Activated naive CD4-positive, alpha-beta T cell treated with anti-CD3 and anti-CD28 coated beads, Interleukin-2, amount 10 ng/mL, durations not matched to agents 7 days and 5 days (primary cell): ENCODE results near the gene CRTC1.

Experiments
- CTCF ChIA-PET: fragments of 350-600 bp; sonication (Branson Sonifier 250); formaldehyde crosslinking; loops from one replicate; lab custom pipeline; 2021; ENCODE audit warnings: antibody characterized with exemption; lab: Charles Lee
- DNase-seq: peaks from one replicate; pipeline ENCODE4 v3.0.0-alpha.2; 2020
- H3K27ac Mint-ChIP-seq: one replicate; pipeline ENCODE4 v1.8.0; 2021; ENCODE audit warnings: mild to moderate bottlenecking, moderate library complexity, mixed read lengths
- H3K27me3 Mint-ChIP-seq: one replicate; pipeline ENCODE4 v1.8.0; 2021; ENCODE audit warnings: mild to moderate bottlenecking, mixed read lengths
- H3K36me3 Mint-ChIP-seq: one replicate; pipeline ENCODE4 v1.8.0; 2021; ENCODE audit warnings: mixed read lengths
- H3K4me1 Mint-ChIP-seq: one replicate; pipeline ENCODE4 v1.8.0; 2021; ENCODE audit warnings: mixed read lengths
- H3K4me3 Mint-ChIP-seq: one replicate; pipeline ENCODE4 v1.8.0; 2021; ENCODE audit warnings: mild to moderate bottlenecking, moderate library complexity, mixed read lengths
- H3K9me3 Mint-ChIP-seq: one replicate; pipeline ENCODE4 v1.8.0; 2021; ENCODE audit warnings: mixed read lengths

Gene CRTC1

GRCh38 chr19:18781885-18782527 lies 98.5 kb downstream of the CRTC1 start:
- Mint-ChIP-seq H3K27me3 (peaks cover 22% of the 10 kb centered on the region), H3K4me1 (peaks cover 11% of the 10 kb centered on the region), H3K9me3 (no peaks in the 10 kb centered on the region), H3K4me3 (no peak overlapping the region), H3K36me3 (no peaks in the 10 kb centered on the region), H3K27ac (no peak overlapping the region)
- no peak for DNase-seq
- CTCF ChIA-PET, result no interaction called here

DNA sequence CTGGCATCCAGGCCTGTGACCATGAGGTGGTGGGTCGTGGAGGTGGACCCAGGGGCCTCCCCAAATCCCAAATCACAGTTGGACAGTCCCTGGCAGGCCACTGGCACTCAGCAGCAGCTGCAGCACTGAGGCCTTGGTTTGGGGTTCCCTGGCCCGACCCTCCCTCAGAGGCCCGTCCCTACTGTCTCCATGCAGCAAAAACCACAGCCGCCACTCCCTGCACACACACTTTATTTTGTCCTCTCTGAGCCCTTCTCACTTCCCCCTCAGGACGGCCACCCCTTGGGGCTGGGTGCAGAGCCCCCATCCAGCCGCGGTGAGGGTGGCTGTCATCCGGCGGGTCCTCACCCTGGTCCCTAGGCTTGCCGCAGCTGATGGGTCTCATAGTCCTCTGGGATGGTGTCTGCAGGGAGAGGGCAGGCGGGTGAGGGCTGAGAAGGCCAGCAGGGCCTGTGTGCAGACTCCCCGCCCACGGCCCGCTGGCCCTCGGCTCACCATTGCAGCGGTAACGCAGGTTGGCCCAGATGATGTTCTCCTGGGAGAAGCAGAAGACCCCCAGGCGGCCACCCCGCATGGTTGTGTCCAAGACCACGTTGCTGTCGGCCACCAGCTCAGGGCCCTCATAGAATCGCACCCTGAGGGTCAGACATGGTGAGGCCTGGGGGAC lies 99.2 kb downstream of the CRTC1 start:
- DNase-seq, result no peak
- no peak overlapping the region for H3K4me3 Mint-ChIP-seq
- no peaks in the 10 kb centered on the region for H3K9me3 Mint-ChIP-seq
- H3K4me1 Mint-ChIP-seq, result peaks cover 16% of the 10 kb centered on the region
- CTCF ChIA-PET, result no interaction called here
- peaks cover 18% of the 10 kb centered on the region for H3K27me3 Mint-ChIP-seq
- peaks cover 3% of the 10 kb centered on the region for H3K36me3 Mint-ChIP-seq
- H3K27ac Mint-ChIP-seq, result no peak overlapping the region

GRCh38 chr19:18783958-18784785 lies 100.7 kb downstream of the CRTC1 start:
- Mint-ChIP-seq H3K36me3 (peaks cover 3% of the 10 kb centered on the region), H3K27me3 (peaks cover 8% of the 10 kb centered on the region), H3K4me1 (peaks cover 27% of the 10 kb centered on the region), H3K4me3 (no peak overlapping the region), H3K9me3 (no peaks in the 10 kb centered on the region), H3K27ac (no peak overlapping the region)
- CTCF ChIA-PET, result no interaction called here
- DNase-seq, result no peak

GRCh38 chr19:18784786-18785120 lies 101.3 kb downstream of the CRTC1 start:
- H3K27me3 Mint-ChIP-seq, result peaks cover 7% of the 10 kb centered on the region
- CTCF ChIA-PET, result no interaction called here
- peaks cover 33% of the 10 kb centered on the region for H3K4me1 Mint-ChIP-seq
- no peak for DNase-seq
- H3K27ac Mint-ChIP-seq, result no peak overlapping the region
- no peak overlapping the region for H3K4me3 Mint-ChIP-seq
- peaks cover 3% of the 10 kb centered on the region for H3K36me3 Mint-ChIP-seq
- no peaks in the 10 kb centered on the region for H3K9me3 Mint-ChIP-seq

DNA sequence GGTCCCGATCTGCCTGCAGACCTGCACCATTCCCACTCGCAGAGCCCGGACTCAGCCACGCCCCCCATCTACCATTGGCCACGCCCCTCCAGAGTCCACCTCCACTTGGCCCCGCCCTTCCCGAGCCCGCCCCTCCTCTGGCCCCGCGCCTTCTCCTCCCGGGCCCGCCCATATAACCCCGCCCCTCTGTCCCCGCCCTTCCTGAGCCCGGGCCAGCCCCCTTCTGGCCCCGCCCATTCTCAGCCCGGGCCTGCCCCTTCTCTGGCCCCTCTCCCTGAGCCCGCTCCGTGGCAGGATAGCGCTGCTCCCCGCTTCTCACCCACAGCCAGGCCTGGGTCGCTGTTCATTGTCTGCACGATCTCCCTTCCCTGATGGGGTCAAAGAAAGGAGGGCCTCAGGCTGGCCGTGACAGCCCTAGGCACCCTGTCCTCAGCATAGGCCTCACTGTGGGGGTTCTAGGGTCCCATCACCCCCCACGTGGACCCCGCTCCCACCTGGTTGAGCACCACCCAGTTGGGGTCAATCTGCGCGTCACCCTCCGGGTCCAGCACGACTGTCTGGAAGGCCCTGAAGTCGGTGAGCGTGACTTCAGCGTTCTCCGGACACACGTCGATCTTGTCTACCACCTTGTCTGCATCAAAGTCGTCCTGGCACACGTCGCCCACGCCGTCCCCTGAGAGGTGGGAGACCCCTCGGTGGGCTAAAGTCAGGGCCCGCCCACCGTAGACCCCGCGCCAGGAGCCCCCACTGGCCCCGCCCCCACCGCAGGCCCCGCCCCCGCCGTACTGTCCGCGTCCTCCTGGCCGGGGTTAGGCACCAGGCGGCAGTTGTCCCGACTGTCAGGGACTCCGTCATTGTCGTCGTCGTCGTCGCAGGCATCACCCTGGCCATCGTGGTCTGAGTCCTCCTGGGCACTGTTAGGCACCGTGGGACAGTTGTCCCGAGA lies 102.0 kb downstream of the CRTC1 start:
- Mint-ChIP-seq H3K9me3 (no peaks in the 10 kb centered on the region), H3K4me1 (peaks cover 37% of the 10 kb centered on the region), H3K4me3 (no peak overlapping the region), H3K27me3 (peaks cover 7% of the 10 kb centered on the region), H3K27ac (no peak overlapping the region), H3K36me3 (peaks cover 3% of the 10 kb centered on the region)
- DNase-seq, result peak; percentile 78
- CTCF ChIA-PET, result no interaction called here

DNA sequence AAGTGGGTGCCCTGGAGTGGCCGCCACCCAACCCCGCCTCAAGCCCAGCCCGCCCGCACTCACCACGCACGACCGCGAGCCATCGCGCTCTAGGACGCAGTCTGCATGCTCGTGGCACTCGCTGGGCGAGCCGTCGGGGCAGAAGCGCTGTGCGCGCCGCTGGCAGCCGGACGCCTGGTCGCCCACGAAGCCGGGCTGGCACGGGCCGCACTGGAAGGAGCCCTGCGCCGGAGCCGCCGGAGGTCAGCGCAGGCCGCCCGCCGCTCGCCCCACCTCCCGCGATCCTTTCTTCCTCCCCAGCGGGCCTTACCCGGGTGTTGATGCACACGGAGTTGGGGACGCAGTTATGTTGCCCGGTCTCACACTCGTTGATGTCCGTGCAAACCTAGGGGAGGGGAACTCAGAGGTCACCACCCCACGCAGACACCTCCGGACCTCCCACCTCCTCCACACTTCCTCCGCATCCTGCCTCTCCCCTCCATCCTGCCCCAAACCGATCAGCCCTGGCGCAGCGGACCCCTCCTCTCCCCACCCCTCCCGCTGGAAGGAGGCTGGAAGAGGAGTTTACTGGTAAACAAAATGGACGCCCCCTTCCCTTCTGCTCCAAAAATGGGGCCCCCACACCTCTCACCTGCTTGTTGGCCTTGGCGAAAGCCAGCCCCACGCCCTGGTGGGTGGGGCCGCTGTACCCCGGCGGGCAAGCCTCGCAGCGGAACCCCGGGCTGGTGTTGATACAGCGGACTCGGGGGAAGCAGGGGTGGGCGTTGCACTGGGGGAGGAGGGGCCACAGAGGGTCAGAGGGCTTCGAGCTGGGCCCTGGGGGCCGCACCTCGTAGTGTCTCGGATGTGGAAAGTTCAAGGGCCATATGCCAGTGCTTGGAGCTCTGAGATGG lies 105.3 kb downstream of the CRTC1 start:
- no peaks in the 10 kb centered on the region for H3K27me3 Mint-ChIP-seq

DNA sequence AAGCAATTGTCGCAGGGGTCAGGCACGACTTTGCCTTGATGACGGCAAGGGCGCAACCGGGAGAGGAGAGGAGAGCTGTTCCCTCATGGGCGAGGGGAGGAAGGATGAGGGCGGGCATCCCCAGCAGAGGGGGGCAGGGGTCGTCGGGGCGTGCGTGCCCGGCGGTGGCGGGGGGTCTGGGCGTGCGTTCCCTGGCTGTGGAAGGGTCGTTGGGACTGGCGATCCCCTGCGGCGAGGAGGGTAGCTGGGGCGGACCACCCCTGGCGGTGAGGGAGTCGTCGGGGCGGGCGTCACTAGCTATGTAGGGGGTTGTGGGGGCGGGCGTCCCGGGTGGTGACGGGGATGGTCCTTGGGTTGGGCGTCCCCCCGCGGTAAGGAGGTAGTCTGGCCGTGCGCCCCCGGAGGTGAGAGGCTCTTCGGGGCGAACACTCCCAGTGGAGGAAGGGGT lies 106.0 kb downstream of the CRTC1 start:
- peak overlapping the region; percentile 76 for H3K27ac Mint-ChIP-seq
- H3K4me1 Mint-ChIP-seq, result peaks cover 38% of the 10 kb centered on the region
- no peak for DNase-seq
- peak overlapping the region; percentile 48 for H3K4me3 Mint-ChIP-seq
- peaks cover 3% of the 10 kb centered on the region for H3K36me3 Mint-ChIP-seq
- H3K27me3 Mint-ChIP-seq, result no peaks in the 10 kb centered on the region
- CTCF ChIA-PET, result no interaction called here
- no peaks in the 10 kb centered on the region for H3K9me3 Mint-ChIP-seq

More for the DNA sequence above, 105.3 kb downstream of the CRTC1 start:
- CTCF ChIA-PET, result no interaction called here
- peak overlapping the region; percentile 76 for H3K27ac Mint-ChIP-seq
- H3K4me3 Mint-ChIP-seq, result peak overlapping the region; percentile 48
- no peak for DNase-seq
- no peaks in the 10 kb centered on the region for H3K9me3 Mint-ChIP-seq
- peaks cover 38% of the 10 kb centered on the region for H3K4me1 Mint-ChIP-seq
- H3K36me3 Mint-ChIP-seq, result peaks cover 3% of the 10 kb centered on the region

GRCh38 chr19:18789883-18790565 lies 106.5 kb downstream of the CRTC1 start:
- Mint-ChIP-seq H3K27me3 (no peaks in the 10 kb centered on the region), H3K36me3 (peaks cover 3% of the 10 kb centered on the region), H3K9me3 (no peaks in the 10 kb centered on the region), H3K27ac (peak overlapping the region; percentile 58), H3K4me3 (peak overlapping the region; percentile 23), H3K4me1 (peaks cover 38% of the 10 kb centered on the region)
- peak; percentile 40 for DNase-seq
- CTCF ChIA-PET, result no interaction called here

- Mint-ChIP-seq H3K36me3 (peaks cover 3% of the 10 kb centered on the region), H3K27me3 (no peaks in the 10 kb centered on the region), H3K9me3 (no peaks in the 10 kb centered on the region), H3K4me1 (peaks cover 34% of the 10 kb centered on the region), H3K27ac (peak within 1 kb of the TSS; percentile 58), H3K4me3 (no peak within 1 kb of the TSS)
- CTCF ChIA-PET, result no interaction called here
- DNase-seq, result no peak
Observed at GRCh38 chr19:18790566-18791314, 107.3 kb downstream of the CRTC1 start, which contains the start of gene COMP. Gene COMP, minus strand, starts transcription at chr19:18791305. Its CDS starts 36 bp downstream, at chr19:18791269.

GRCh38 chr19:18791315-18791678 lies 107.8 kb downstream of the CRTC1 start:
- DNase-seq, result no peak
- Mint-ChIP-seq H3K27me3 (no peaks in the 10 kb centered on the region), H3K4me1 (peaks cover 29% of the 10 kb centered on the region), H3K27ac (peak overlapping the region; percentile 52), H3K36me3 (peaks cover 3% of the 10 kb centered on the region), H3K9me3 (no peaks in the 10 kb centered on the region), H3K4me3 (no peak overlapping the region)
- CTCF ChIA-PET, result no interaction called here

DNA sequence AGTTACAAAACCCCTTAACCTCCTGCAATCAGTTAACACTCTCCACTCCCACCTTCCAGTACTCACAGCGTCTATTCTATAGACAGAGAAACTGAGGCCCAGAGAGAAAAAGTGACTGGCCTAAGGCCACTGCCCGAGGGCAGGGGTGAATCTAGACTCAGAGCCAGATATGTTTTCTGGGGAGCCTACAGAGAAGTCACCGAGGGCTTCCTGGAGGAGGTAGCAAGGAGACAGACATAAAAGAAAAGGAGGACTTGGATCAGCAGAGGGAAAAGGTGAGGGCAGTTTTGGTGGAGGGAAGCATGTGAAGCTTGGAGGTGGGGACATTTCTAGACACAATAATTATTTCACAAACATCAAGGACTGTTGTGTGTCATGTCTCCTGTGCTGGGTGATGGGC lies 109.2 kb downstream of the CRTC1 start:
- Mint-ChIP-seq H3K4me1 (peaks cover 22% of the 10 kb centered on the region), H3K36me3 (no peaks in the 10 kb centered on the region), H3K4me3 (no peak overlapping the region), H3K27ac (no peak overlapping the region), H3K27me3 (no peaks in the 10 kb centered on the region), H3K9me3 (no peaks in the 10 kb centered on the region)
- no peak for DNase-seq
- CTCF ChIA-PET, result no interaction called here
